Fibroblast of lung (primary cell): ENCODE data around the gene KLHL18. TPM values are rescaled to one million over a fixed set of nuclear protein-coding genes. Genes with fewer than 3 reads are reported as not detected.
A peak's percentile ranks its signal among the peaks of the same experiment; 100 is the strongest.
"Not testable (repeated sequence)": the region's sequence is repeated elsewhere in the genome, so short reads cannot be mapped to it uniquely, and the experiment has no call there.

ENCODE experiments used
- DNase-seq, 2 donors: peaks; one replicate each; pipeline versions ENCODE4 v3.0.0 to v3.0.0-alpha.2; 2010; ENCODE audit warnings: low read depth in 2 of 2
- H2AFZ ChIP-seq: 2 replicates; pipeline ENCODE4 v1.5.1; 2012; ENCODE audit warnings: low read length, control low read depth, inconsistent platforms
- H3K27ac ChIP-seq: 2 replicates; pipeline ENCODE4 v1.5.1; 2011; ENCODE audit warnings: low read length, control low read depth; ENCODE audit not compliant: insufficient read depth
- H3K27me3 ChIP-seq: 2 replicates; pipeline ENCODE4 v1.5.1; 2011; ENCODE audit warnings: mild to moderate bottlenecking, low read length; ENCODE audit not compliant: control insufficient read depth, insufficient read depth
- H3K36me3 ChIP-seq: 2 replicates; pipeline ENCODE4 v1.5.1; 2011; ENCODE audit warnings: low read length; ENCODE audit not compliant: control insufficient read depth, insufficient read depth
- H3K4me1 ChIP-seq: 2 replicates; pipeline ENCODE4 v1.5.1; 2011; ENCODE audit warnings: low read length; ENCODE audit not compliant: control insufficient read depth, insufficient read depth; ENCODE audit errors: extremely low read depth
- H3K4me2 ChIP-seq: 2 replicates; pipeline ENCODE4 v1.5.1; 2011; ENCODE audit warnings: low read length, control low read depth; ENCODE audit not compliant: insufficient read depth; ENCODE audit errors: extremely low read depth
- H3K4me3 ChIP-seq, 4 experiments: fragments of 200-600 bp in 1 of 4; sonication (generic) in 1 of 4; replicated peaks in 1 of 4; 2 replicates each; pipeline ENCODE4 v1.5.1; 2011 to 2016; ENCODE audit warnings: low read length in 4 of 4, low read depth in 3 of 4, mild to moderate bottlenecking in 3 of 4, control low read depth in 2 of 4, inconsistent platforms in 1 of 4, mixed read lengths in 1 of 4; ENCODE audit not compliant: insufficient read depth in 1 of 4; ENCODE audit errors: control extremely low read depth in 1 of 4
- H3K79me2 ChIP-seq: 2 replicates; pipeline ENCODE4 v1.5.1; 2012; ENCODE audit warnings: mild to moderate bottlenecking, low read length, inconsistent platforms; ENCODE audit not compliant: control insufficient read depth, insufficient read depth
- H3K9ac ChIP-seq: 2 replicates; pipeline ENCODE4 v1.5.1; 2011; ENCODE audit warnings: mild to moderate bottlenecking, low read length, control low read depth; ENCODE audit not compliant: insufficient read depth
- H3K9me3 ChIP-seq: 2 replicates; pipeline ENCODE4 v1.5.1; 2012; ENCODE audit warnings: low read depth, low read length; ENCODE audit not compliant: control insufficient read depth, insufficient read depth
- H4K20me1 ChIP-seq: 2 replicates; pipeline ENCODE4 v1.5.1; 2011; ENCODE audit warnings: low read length; ENCODE audit not compliant: control insufficient read depth, insufficient read depth; ENCODE audit errors: extremely low read depth
- CTCF ChIP-seq, 2 donors: IDR thresholded peaks in 1 of 2; conservative IDR thresholded peaks in 1 of 2; 1 replicate in 1 of 2; 2 replicates in 1 of 2; pipeline ENCODE4 v1.5.1; 2011 to 2012; ENCODE audit warnings: low read length in 2 of 2, control low read depth in 1 of 2, inconsistent platforms in 1 of 2, low read depth in 1 of 2, mild to moderate bottlenecking in 1 of 2
- polyA plus RNA-seq, 2 donors: library from polyadenylated mRNA; depleted of rRNA in 1 of 2; stranded (reverse) in 1 of 2; unstranded in 1 of 2; fragments of >200 nt; gene quantifications; 2 replicates each; pipeline ENCODE4 v1.2.1, GENCODE V29; 2011 to 2012; ENCODE audit warnings: missing spikeins in 1 of 2
- total RNA-seq: library from RNA; depleted of rRNA; stranded (reverse); fragments of >200 nt; gene quantifications from 2 replicates; pipeline ENCODE4 v1.2.1, GENCODE V29; 2014

KLHL18 gene
- total and polyA plus RNA-seq, 2 donors (not counting 1 experiment from before 2014, with no cell fraction given), result 20.1 to 27.8 TPM

GRCh38 chr3:47315069-47315647 lies 32.4 kb downstream of the KLHL18 start:
- Histone ChIP-seq H4K20me1 (no peaks in the 10 kb centered on the region), H2AFZ (no peak overlapping the region), H3K79me2 (no peaks in the 10 kb centered on the region), H3K4me3 (no peak overlapping the region), H3K4me2 (no peak overlapping the region), H3K27ac (no peak overlapping the region), H3K27me3 (no peaks in the 10 kb centered on the region), H3K36me3 (no peaks in the 10 kb centered on the region), H3K9ac (no peak overlapping the region), H3K9me3 (no peaks in the 10 kb centered on the region), H3K4me1 (peaks cover 4% of the 10 kb centered on the region)
- peak in 1 of 2 donors; percentile 13 for DNase-seq
- TF ChIP-seq CTCF (conservative IDR thresholded peaks at IDR 0.05 in 1 of 2, IDR thresholded peaks at IDR 0.05 in 1 of 2; ENCODE audit: low read depth in 1 of 2, low read length in 2 of 2), result no peak

DNA sequence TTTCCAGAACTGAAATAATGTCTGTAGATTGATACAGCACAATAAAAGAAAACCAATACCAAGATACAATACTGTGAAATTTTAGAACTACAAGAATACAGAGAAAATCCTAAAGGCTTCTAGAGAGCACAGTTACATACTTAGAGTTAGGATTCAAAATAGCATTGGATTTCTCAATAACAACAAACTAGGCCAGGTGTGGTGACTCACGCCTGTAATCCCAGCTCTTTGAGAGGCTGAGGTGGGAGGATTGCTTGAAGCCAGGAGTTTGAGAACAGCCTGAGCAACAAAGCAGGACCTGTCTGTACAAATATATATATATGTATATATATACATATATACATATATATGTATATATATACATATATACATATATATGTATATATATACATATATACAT lies 33.4 kb downstream of the KLHL18 start:
- H3K9me3 ChIP-seq, H3K9ac ChIP-seq, H3K4me3 ChIP-seq, H3K27me3 ChIP-seq, H3K4me1 ChIP-seq, H3K36me3 ChIP-seq, H4K20me1 ChIP-seq, H3K4me2 ChIP-seq, H2AFZ ChIP-seq, H3K79me2 ChIP-seq, H3K27ac ChIP-seq: not testable (repeated sequence)
- peak in 1 of 2 donors; percentile 5 for DNase-seq

DNA sequence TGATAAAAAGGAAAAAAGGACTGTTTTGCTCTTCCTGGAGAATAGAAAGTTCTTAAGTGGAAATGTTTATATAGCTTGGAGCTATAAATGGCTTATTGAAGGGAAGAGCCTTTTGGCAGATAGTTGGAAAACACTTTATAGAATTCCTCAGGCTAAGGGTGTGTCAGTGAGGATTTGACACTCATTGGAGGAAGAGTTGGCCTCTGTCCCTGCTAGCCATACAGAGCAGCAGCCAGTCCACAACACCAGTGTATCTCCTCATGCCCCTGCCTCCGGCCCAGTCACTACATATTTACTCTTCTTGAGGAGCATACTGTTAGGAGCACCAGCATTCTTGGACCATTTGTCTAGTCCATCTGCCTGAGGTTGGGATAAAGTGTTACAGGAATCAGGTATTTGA lies 36.2 kb downstream of the KLHL18 start:
- Histone ChIP-seq H3K27ac (no peak overlapping the region), H3K27me3 (no peaks in the 10 kb centered on the region)

More for the DNA sequence above, 36.2 kb downstream of the KLHL18 start:
- no peaks in the 10 kb centered on the region for H3K36me3 ChIP-seq
- peaks cover 11% of the 10 kb centered on the region for H3K4me1 ChIP-seq
- H3K4me2 ChIP-seq, result peak overlapping the region; percentile 30
- no peaks in the 10 kb centered on the region for H3K79me2 ChIP-seq
- no peaks in the 10 kb centered on the region for H4K20me1 ChIP-seq
- H3K9ac ChIP-seq, result no peak overlapping the region
- H2AFZ ChIP-seq, result no peak overlapping the region
- TF ChIP-seq CTCF (conservative IDR thresholded peaks at IDR 0.05 in 1 of 2, IDR thresholded peaks at IDR 0.05 in 1 of 2; ENCODE audit: low read depth in 1 of 2, low read length in 2 of 2), result no peak
- no peaks in the 10 kb centered on the region for H3K9me3 ChIP-seq
- DNase-seq, result peak; percentile 8 to 33
- no peak overlapping the region for H3K4me3 ChIP-seq
